Astrocyte (in vitro differentiated cells and primary cell): ENCODE data around the gene GALE. TPM values are rescaled to one million over a fixed set of nuclear protein-coding genes. Genes with fewer than 3 reads are reported as not detected.

Source experiments
- DNase-seq: peaks from one replicate; pipeline ENCODE4 v3.0.0-alpha.2; 2010; ENCODE audit warnings: low read depth
- FAIRE-seq: peaks from 2 replicates; lab custom pipeline; 2011; peaks lifted over from hg19 to GRCh38; lab: Jason Lieb, UNC
- H2AFZ ChIP-seq: 2 replicates; pipeline ENCODE4 v1.6.0; 2012; ENCODE audit warnings: low read depth, low read length, inconsistent platforms
- H3K27ac ChIP-seq: 2 replicates; pipeline ENCODE4 v1.5.1; 2011; ENCODE audit warnings: low read depth, low read length, inconsistent platforms
- H3K27me3 ChIP-seq: 2 replicates; pipeline ENCODE4 v1.6.0; 2011; ENCODE audit warnings: low read length, inconsistent platforms; ENCODE audit not compliant: insufficient read depth
- H3K36me3 ChIP-seq: 2 replicates; pipeline ENCODE4 v1.5.1; 2011; ENCODE audit warnings: low read length, inconsistent platforms; ENCODE audit not compliant: insufficient read depth
- H3K4me1 ChIP-seq: 2 replicates; pipeline ENCODE4 v1.5.1; 2011; ENCODE audit warnings: low read length, inconsistent platforms; ENCODE audit not compliant: insufficient read depth
- H3K4me2 ChIP-seq: 2 replicates; pipeline ENCODE4 v1.6.0; 2012; ENCODE audit warnings: low read length, inconsistent platforms
- H3K4me3 ChIP-seq: 2 replicates; pipeline ENCODE4 v1.5.1; 2011; ENCODE audit warnings: low read depth, mild to moderate bottlenecking, low read length, inconsistent platforms; ENCODE audit not compliant: insufficient read depth
- H3K79me2 ChIP-seq: 2 replicates; pipeline ENCODE4 v1.6.0; 2012; ENCODE audit warnings: mild to moderate bottlenecking, low read length, inconsistent platforms; ENCODE audit not compliant: insufficient read depth
- H3K9ac ChIP-seq: 2 replicates; pipeline ENCODE4 v1.6.0; 2012; ENCODE audit warnings: mild to moderate bottlenecking, low read length, inconsistent platforms
- H3K9me3 ChIP-seq: 2 replicates; pipeline ENCODE4 v1.5.1; 2012; ENCODE audit warnings: low read depth, mild to moderate bottlenecking, low read length, inconsistent platforms; ENCODE audit not compliant: insufficient read depth
- H4K20me1 ChIP-seq: 2 replicates; pipeline ENCODE4 v1.6.0; 2012; ENCODE audit warnings: low read length, inconsistent platforms; ENCODE audit not compliant: insufficient read depth
- H3K27ac Mint-ChIP-seq: one replicate; pipeline ENCODE4 v1.8.0; 2021; ENCODE audit warnings: mild to moderate bottlenecking, mixed read lengths; ENCODE audit not compliant: unreplicated experiment
- H3K27me3 Mint-ChIP-seq: one replicate; pipeline ENCODE4 v1.8.0; 2021; ENCODE audit warnings: low read depth, mixed read lengths; ENCODE audit not compliant: unreplicated experiment
- H3K36me3 Mint-ChIP-seq: one replicate; pipeline ENCODE4 v1.8.0; 2021; ENCODE audit warnings: low read depth, mixed read lengths; ENCODE audit not compliant: unreplicated experiment
- H3K4me1 Mint-ChIP-seq: one replicate; pipeline ENCODE4 v1.8.0; 2021; ENCODE audit warnings: low read depth, mixed read lengths; ENCODE audit not compliant: unreplicated experiment
- H3K4me3 Mint-ChIP-seq: one replicate; pipeline ENCODE4 v1.8.0; 2021; ENCODE audit warnings: mild to moderate bottlenecking, moderate library complexity, mixed read lengths; ENCODE audit not compliant: unreplicated experiment
- H3K9me3 Mint-ChIP-seq: one replicate; pipeline ENCODE4 v1.8.0; 2021; ENCODE audit warnings: mild to moderate bottlenecking, mixed read lengths; ENCODE audit not compliant: unreplicated experiment
- EZH2 ChIP-seq: IDR thresholded peaks from 2 replicates; pipeline ENCODE4 v1.6.1; 2012; ENCODE audit warnings: mild to moderate bottlenecking, low read length, inconsistent platforms; ENCODE audit not compliant: insufficient read depth
- total RNA-seq: library from RNA; stranded (reverse); gene quantifications from 2 replicates; pipeline ENCODE4 v1.2.1, GENCODE V29; 2021
- TF ChIP-seq, protein P1 (sequence below): IDR thresholded peaks from 2 replicates; pipeline ENCODE4 v1.5.1; 2011; ENCODE audit warnings: low read depth, mild to moderate bottlenecking, inconsistent platforms, low read length, moderate library complexity; ENCODE audit not compliant: insufficient read depth

GALE gene
- total RNA-seq, 1 donor from 2014 or later: 27.0 TPM

DNA sequence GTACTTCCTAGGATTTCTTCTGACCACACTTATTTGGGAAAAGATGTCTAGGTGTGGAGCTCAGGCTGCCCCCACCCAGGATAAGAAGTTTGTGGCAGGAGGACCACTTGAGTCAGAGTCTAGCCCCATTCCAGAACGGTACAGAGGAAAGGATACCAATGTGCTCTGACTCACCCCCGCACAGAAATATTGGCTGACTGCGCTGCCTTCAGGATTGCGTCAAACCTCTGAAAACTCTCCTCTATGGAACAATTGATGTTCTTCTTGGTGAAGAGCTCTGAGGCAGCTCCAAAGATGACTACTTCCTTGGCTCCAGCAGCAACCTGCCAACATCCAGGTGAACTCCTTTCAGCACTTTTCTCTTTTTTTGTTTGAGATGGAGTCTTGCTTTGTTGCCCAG, 13.5 kb upstream of the GALE start:
- Histone ChIP-seq H3K4me2 (no peak overlapping the region), H3K9ac (no peak overlapping the region), H3K27me3 (no peaks in the 10 kb centered on the region), H3K36me3 (peaks cover 11% of the 10 kb centered on the region), H3K9me3 (no peaks in the 10 kb centered on the region), H3K27ac (no peak overlapping the region), H2AFZ (no peak overlapping the region), H3K4me1 (no peaks in the 10 kb centered on the region), H4K20me1 (no peaks in the 10 kb centered on the region), H3K79me2 (no peaks in the 10 kb centered on the region), H3K4me3 (no peak overlapping the region)
- Mint-ChIP-seq H3K27ac (no peak overlapping the region), H3K36me3 (peaks cover 13% of the 10 kb centered on the region), H3K27me3 (peaks cover 4% of the 10 kb centered on the region), H3K4me3 (no peak overlapping the region), H3K9me3 (no peaks in the 10 kb centered on the region), H3K4me1 (no peaks in the 10 kb centered on the region)
- DNase-seq (peak; percentile 10), FAIRE-seq (no peak)
- TF ChIP-seq, protein P1, sequence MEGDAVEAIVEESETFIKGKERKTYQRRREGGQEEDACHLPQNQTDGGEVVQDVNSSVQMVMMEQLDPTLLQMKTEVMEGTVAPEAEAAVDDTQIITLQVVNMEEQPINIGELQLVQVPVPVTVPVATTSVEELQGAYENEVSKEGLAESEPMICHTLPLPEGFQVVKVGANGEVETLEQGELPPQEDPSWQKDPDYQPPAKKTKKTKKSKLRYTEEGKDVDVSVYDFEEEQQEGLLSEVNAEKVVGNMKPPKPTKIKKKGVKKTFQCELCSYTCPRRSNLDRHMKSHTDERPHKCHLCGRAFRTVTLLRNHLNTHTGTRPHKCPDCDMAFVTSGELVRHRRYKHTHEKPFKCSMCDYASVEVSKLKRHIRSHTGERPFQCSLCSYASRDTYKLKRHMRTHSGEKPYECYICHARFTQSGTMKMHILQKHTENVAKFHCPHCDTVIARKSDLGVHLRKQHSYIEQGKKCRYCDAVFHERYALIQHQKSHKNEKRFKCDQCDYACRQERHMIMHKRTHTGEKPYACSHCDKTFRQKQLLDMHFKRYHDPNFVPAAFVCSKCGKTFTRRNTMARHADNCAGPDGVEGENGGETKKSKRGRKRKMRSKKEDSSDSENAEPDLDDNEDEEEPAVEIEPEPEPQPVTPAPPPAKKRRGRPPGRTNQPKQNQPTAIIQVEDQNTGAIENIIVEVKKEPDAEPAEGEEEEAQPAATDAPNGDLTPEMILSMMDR: no peak
- no peak for TF ChIP-seq EZH2

DNA sequence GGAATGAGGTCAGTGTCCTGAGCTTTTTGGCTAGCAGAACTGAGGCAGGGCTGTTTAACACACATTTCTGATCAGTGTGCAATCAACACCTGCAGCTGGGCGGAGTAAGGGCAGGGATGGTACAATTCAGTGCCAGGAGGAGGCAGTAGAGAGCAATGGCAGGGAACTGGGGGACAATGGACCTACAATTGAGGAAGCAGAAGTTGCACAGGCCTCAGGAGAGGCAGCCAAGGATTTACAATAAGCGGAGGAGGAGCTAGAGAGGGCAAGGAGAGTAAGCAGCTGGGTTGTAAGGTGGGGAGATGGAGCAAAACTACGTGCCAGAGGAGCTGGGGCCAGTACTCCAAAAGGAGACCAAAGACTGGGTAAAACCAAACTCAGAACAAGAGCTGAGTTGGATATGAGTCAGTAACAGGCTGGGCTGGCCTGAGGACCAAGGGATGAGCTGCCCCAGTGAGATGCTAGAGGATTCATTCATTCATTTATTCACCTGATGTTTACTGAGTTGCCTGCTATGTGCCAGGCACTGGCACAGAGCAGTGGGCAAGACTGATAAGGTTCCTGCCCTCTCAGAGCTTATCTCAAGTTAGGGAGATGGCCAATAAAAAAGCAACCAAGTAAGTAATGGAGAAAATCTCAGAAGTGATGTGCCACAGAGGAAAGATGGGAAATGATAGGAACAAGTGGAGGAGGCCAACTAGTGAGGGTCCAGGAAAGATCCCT, 10.4 kb upstream of the GALE start:
- Histone ChIP-seq H4K20me1 (no peaks in the 10 kb centered on the region), H3K4me2 (no peak overlapping the region), H3K4me1 (no peaks in the 10 kb centered on the region), H3K79me2 (no peaks in the 10 kb centered on the region), H3K9ac (no peak overlapping the region), H2AFZ (no peak overlapping the region), H3K27ac (no peak overlapping the region), H3K36me3 (peaks cover 2% of the 10 kb centered on the region), H3K4me3 (no peak overlapping the region), H3K27me3 (no peaks in the 10 kb centered on the region), H3K9me3 (no peaks in the 10 kb centered on the region)
- Mint-ChIP-seq H3K27ac (peak overlapping the region; percentile 42), H3K27me3 (peaks cover 4% of the 10 kb centered on the region), H3K4me1 (peaks cover 9% of the 10 kb centered on the region), H3K9me3 (no peaks in the 10 kb centered on the region), H3K36me3 (peaks cover 25% of the 10 kb centered on the region), H3K4me3 (no peak overlapping the region)
- no peak for FAIRE-seq
- TF ChIP-seq, protein P1: peak; percentile 55
- TF ChIP-seq EZH2: no peak
- no peak for DNase-seq

DNA sequence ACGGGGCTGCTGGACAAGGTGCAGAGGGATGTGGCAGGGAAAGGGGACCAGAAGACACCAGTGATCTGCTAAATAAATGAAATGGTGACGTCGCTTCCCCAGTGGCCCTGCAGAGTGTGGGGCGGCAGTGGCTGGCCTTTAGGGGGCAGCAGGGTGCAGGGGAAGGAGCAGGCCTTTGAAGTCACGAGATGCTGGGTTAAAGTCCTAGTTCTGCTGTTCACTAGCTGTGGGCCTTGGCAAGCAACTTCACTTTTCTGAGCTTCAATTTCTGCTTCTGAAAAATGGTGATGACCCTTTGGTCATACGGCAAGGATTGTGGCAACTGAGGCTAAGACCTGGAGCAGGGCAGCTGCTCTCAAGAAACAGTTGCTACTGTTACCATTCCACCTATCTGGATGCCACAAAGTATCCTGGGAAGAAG, 9.2 kb upstream of the GALE start:
- DNase-seq: peak; percentile 36

More for the DNA sequence above, 9.2 kb upstream of the GALE start:
- H3K4me3 ChIP-seq: no peak overlapping the region
- H3K27me3 ChIP-seq: no peaks in the 10 kb centered on the region
- no peaks in the 10 kb centered on the region for H3K79me2 ChIP-seq
- no peaks in the 10 kb centered on the region for H3K9me3 ChIP-seq
- peaks cover 2% of the 10 kb centered on the region for H3K36me3 ChIP-seq
- FAIRE-seq: no peak
- H3K4me2 ChIP-seq: no peak overlapping the region
- H3K9me3 Mint-ChIP-seq: no peaks in the 10 kb centered on the region
- H3K4me1 ChIP-seq: no peaks in the 10 kb centered on the region
- H3K4me1 Mint-ChIP-seq: peaks cover 9% of the 10 kb centered on the region
- H2AFZ ChIP-seq: no peak overlapping the region
- no peaks in the 10 kb centered on the region for H4K20me1 ChIP-seq
- H3K4me3 Mint-ChIP-seq: no peak overlapping the region
- peaks cover 29% of the 10 kb centered on the region for H3K36me3 Mint-ChIP-seq
- no peak overlapping the region for H3K9ac ChIP-seq
- TF ChIP-seq EZH2: no peak
- TF ChIP-seq, protein P1: peak; percentile 46
- no peak overlapping the region for H3K27ac Mint-ChIP-seq
- no peak overlapping the region for H3K27ac ChIP-seq
- peaks cover 4% of the 10 kb centered on the region for H3K27me3 Mint-ChIP-seq
